GM18502 (cell line): Measurements from ENCODE around the gene PRKN.

Experiments used
- ATAC-seq: cut with Tn5 transposase; IDR thresholded peaks from one replicate; pipeline ENCODE4 v1.9.1; 2021; ENCODE audit warnings: mild to moderate bottlenecking; ENCODE audit not compliant: unreplicated experiment, poor library complexity

Gene PRKN

DNA sequence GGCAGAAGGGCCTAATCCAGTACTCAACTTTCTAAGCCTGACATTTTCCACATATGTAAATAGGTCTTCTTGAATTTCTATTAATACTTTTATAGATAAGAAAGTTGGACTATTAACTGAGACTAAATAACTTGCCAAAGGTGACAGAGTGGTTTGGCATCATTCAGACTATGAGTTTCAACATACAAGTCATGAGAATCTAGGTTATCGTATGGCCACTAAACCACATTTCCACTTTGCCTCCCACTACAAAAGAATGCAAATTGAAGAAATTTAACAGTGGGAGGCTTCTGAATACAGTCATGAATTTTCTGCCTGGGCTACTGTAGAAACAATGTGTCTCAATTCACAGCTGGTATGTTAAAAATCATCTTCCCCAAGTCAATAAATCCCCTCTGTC lies 922.7 kb downstream of the PRKN start:
- no peak for ATAC-seq

- no peak for ATAC-seq
Observed at GRCh38 chr6:161803131-161803530, 924.4 kb downstream of the PRKN start.

DNA sequence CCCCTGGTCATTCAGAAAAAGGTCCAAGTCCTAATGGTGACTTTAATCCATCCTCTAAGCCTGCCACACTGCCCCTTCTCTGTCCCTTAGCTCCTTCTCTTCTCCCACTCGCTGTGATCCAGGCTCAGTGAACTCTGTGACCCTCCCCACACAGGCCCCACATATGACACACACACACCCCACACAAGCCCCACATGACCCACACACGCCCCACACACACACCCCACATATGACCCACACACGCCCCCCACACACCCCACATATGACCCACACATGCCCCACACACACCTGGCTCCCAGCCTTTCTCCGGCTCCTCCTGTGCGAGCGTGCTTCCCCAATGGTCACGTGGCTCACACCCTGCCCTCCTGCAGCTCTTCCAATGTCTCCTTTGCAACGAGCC lies 925.3 kb downstream of the PRKN start:
- no peak for ATAC-seq

DNA sequence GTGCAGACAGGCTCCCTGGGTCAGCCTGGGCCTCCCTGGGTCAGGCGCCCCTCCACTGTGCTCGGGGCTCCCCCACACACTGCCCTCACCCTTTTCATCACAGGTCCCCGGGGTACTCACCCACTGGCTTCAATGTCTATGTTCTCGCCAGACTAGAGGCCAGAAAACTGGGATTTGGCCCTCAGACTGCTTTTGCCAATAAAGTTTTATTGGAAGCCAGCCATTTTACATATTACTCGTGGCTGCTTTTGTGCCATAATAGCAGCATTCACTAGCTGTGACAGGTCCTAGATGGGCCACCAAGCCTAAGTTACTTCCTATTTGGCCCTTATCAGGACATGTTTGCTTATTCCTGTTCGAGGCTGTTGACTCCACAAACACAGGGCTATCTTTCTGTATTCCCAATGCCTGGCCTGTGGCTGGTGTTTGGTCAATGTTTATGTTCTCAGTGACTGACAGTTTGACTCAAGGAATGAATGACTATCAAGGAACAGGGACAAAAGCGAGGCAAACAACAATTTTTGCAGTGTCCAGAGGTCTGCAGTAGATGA lies 928.6 kb downstream of the PRKN start:
- no peak for ATAC-seq

DNA sequence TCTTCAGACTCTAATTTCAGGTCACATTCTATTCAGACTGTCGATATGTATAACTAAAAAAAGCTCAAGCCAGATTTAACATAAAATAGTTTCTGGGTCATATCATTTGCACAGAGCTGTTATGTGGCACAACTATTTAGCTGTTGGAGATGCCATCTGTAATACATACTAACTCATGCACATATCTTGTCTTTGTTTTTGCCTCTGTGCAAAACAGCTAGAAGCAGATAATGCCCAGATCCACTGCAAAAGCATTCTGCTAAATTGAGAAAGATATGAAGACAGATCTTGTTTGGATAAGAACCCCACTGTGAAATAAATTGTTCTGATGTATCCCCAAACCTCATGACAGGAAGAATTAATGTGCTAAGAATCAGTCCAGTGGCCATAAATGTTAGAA lies 930.9 kb downstream of the PRKN start:
- no peak for ATAC-seq

DNA sequence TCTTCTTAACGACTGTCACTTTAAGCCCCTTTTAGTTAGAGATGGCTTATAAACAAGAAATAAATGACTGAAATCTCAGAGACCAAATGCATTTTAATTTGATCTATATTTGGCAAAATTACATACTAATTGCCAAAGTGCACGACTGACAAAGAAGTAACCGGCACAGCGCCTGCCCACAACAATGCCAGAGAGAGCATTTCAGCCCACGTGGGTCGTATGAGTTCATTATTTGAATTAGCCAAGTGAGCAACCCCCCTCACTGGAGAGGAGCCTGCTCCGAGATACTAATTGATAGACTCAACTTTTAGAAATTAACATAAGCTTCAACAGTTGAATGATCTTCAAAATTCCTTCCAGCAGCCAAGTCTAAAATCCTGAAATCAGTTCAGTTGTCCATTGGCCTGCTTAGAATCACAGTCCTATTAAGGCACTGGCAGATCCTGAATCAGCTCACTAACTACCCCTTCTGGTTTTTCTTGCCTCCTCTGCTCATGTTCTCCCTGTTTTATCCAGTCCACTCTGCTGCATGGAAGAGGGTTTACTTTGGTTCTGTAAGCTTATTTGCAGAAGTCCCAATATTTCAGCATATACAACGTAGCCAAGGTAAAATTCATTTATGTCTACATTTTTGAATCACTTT lies 934.6 kb downstream of the PRKN start:
- ATAC-seq, result no peak

DNA sequence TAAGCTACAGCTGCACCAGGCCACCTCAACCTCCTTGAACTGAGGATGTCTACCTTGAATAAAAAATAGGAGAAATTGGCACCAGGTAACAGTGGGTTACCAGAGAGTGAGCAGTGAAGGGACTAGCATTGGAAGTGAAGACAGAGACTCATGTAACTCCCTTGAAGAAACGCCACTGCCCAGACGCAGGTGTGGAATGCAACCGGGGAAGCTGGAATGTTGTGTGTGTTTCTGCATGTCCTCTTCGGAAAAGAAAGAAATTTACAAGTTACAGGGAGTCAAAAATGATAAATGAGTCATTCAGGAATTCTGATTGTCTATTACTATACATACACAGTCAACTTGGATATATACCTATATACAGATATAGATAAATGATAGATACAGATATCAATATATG lies 939.0 kb downstream of the PRKN start:
- ATAC-seq, result no peak

GRCh38 chr6:161772176-161772575 lies 955.4 kb downstream of the PRKN start:
- ATAC-seq, result no peak

GRCh38 chr6:161761966-161762365 lies 965.6 kb downstream of the PRKN start:
- no peak for ATAC-seq

- no peak for ATAC-seq
Observed at GRCh38 chr6:161755080-161755479, 972.5 kb downstream of the PRKN start.

DNA sequence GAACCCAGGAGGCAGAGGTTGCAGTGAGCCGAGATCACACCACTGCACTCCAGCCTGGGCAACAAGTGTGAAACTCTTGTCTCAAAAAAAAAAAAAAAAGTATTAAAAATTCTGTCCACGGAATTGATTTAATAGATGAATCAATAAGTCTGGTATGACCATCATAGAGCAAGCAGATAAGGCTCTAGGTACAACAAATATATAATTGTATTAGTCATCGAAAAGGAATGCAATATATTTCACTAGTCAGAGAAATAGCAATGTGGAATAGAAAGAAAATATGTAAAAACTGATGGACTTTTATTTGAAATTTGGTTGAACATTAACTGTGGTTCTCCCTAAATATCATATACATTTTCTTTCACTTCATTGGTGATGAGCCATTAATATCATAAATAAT lies 976.9 kb downstream of the PRKN start:
- ATAC-seq, result no peak

DNA sequence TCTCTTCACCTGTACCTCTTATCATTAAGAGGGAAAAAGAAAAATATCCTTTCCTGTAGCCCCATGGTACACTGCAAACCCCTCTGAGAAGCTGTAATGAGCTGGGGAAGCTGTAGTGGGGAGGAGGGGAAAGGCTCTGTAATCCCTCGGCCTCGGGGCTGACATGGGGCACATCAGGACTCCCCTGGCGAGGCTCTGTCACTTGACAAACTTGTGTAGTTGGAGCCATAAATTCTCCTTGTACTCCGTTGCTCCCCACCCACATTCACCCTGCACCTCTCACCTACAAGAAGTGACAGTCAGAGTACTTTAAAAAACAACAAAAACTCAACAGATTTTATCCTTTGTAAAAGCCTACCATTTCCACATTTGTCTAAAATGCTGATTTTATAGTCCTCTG lies 978.0 kb downstream of the PRKN start:
- ATAC-seq, result no peak

GRCh38 chr6:161748535-161749416 lies 978.8 kb downstream of the PRKN start:
- ATAC-seq, result no peak

GRCh38 chr6:161747506-161747905 lies 980.1 kb downstream of the PRKN start:
- no peak for ATAC-seq

DNA sequence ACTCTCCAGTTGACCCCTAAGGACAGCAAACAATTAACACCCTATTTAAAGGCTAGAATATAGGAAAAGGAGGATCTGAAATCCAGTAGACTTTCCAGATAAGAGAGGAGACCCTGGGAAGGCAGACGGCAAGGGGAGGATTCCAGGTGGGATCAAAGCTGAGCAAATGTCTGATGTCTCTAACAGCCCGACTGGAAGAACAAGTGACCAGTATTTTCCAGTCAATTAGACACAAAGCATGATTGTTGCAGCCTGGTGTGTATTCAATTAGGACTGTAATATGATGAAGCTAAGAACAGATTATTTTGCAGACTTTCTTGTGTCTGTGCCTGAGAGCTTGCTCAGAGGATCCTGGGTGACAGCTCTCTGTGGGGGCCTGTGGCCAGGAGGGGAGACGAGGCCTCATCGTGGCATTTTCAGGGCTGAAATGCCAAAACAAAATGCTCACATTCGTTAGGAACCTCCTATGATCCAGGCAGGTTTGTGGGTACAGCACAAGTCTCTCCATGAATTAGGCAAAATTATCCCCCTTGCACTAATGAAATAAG lies 981.9 kb downstream of the PRKN start:
- no peak for ATAC-seq

GRCh38 chr6:161745128-161745527 lies 982.4 kb downstream of the PRKN start:
- no peak for ATAC-seq

DNA sequence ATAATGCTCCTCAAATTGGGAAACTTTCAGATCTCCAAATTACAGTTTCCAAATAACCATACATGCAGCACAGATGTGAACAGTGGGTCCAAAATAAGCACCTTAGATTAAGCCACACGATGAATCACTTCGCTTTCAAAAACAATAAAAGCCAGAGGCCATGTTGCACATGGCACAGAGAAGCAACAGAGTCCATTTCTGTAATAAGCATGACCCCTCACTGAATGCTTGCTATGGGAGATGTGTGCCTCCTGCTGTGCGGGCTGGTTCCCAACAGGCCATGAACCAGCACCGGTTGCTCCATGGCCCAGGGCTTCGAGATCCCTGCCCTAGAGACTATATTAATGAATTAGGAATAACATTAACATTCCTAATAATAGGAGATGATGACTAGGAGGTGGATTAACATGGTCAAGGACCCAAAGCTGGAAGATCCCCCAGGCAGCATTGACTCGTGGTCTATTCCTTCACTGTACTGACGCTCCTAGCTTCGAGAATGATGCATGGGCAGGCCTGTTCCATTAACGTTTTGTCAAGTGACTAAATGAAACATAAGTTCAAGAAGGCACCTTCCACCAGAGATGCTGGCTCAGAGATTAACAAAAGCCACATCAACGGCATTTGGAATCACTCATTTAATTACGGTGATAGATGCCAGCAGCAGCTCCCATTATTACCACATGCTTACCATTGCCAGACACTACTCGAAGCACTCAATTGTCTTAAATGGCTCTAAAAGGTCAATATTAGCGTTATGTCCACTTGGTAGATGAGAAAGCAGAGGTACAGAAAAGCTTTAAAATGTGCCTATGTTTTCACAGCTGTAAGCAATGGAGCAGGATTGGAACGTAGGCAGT lies 983.1 kb downstream of the PRKN start:
- ATAC-seq, result no peak

DNA sequence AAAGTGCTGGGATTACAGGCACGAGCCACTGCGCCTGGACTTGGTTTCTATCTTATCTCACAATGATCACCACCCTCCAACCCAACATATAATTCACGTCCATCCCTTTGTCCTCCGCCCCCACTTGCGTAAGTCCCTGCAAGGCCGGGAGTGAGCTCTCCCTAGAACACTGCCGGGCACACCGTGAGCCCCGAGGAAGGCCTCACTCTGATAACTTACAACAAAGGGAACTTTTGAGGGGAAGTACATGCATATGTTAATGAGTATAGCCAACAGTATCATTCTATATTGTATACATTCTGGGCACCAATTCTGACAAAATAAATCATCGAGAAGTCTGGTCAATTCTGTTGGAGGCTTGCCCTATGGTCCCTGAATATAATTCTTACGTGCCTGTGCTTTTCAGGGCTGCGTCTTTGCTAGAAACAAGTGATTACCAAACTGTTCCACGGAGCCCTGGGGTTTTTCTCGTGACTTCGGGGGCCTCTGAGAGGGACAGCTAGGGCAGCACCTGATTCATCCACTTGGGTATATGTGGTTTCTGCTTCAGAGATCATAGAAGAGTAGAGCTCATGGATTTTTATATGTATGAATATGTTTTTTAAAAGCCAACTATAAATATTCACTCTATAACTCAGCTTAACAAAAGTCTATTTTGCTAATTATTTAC lies 983.9 kb downstream of the PRKN start:
- no peak for ATAC-seq

- ATAC-seq, result no peak
Observed at GRCh38 chr6:161740486-161740885, 987.1 kb downstream of the PRKN start.

DNA sequence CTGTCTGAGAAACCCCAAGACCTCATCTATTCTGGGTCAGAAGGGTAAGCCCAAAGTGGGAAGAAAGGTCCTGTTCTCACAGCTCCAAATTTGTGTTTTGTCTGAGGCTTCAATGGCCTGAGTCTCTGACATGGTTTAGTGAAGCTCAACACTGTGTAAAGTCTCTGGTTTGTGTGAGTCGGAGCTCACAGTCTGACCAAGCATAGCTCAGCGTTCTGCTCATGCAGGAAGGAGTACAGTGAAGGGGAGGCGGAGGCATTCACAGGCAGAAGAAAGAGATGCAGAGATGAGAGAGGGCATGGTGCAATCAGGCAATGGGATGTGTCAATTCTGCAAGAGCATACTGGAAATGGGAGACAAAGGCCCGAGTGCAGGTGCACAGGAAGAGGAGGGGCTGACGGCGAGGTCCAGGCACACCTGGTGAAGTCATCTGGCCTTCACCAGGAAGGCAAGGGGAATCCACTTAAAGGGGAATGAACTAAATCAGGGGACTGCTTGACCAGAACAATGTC lies 990.7 kb downstream of the PRKN start:
- no peak for ATAC-seq
